Measurements from ENCODE around the gene SUPT4H1. TPM values are rescaled to one million over a fixed set of nuclear protein-coding genes. Genes with fewer than 3 reads are reported as not detected.

The SUPT4H1 gene
- total and polyA plus RNA-seq, 9 of the 15 experiments (the other 6 are each of a cell fraction or from before 2014, with no cell fraction given) = 62.1 to 320 (median 117) TPM

GRCh38 chr17:58327363-58328194 is 24.4 kb downstream of the SUPT4H1 start (continued):
- TF ChIP-seq HES1 (IDR thresholded peaks at IDR 0.05; ENCODE audit: low read depth) (no peak), TAF1 (IDR thresholded peaks at IDR 0.05; ENCODE audit: control insufficient read depth, extremely low read depth, insufficient read depth, low read length, severe bottlenecking) (no peak), RFX5 (IDR thresholded peaks at IDR 0.05; ENCODE audit: low read depth, low read length) (no peak), ERF (CRISPR knock-in tag; IDR thresholded peaks at IDR 0.05) (0 out of 2 replicates have a peak, but pooled peaks have one; percentile 28), HMGXB4 (CRISPR knock-in tag; IDR thresholded peaks at IDR 0.05) (0 out of 2 replicates have a peak, but pooled peaks have one; percentile 8), ZNF224 (CRISPR knock-in tag; IDR thresholded peaks at IDR 0.05) (no peak), ZNF134 (CRISPR knock-in tag; conservative IDR thresholded peaks at IDR 0.05) (no peak), RBFOX2 (IDR thresholded peaks at IDR 0.05; ENCODE audit: low read depth, low read length) (no peak), ZNF655 (CRISPR knock-in tag; IDR thresholded peaks at IDR 0.05) (no peak), TAF15 (IDR thresholded peaks at IDR 0.05; ENCODE audit: low read depth, low read length) (peak; percentile 89), CHD7 (IDR thresholded peaks at IDR 0.05; ENCODE audit: low read depth, low read length) (peak; percentile 85), CSDE1 (IDR thresholded peaks at IDR 0.05) (no peak)
